T follicular helper cell (primary cell): ENCODE results near the gene HINT1.
A peak's percentile ranks its signal among the peaks of the same experiment; 100 is the strongest.
"Not testable (repeated sequence)": the region's sequence is repeated elsewhere in the genome, so short reads cannot be mapped to it uniquely, and the experiment has no call there.

Source experiments
- DNase-seq: peaks from one replicate; pipeline ENCODE4 v3.0.0-alpha.2; 2020; ENCODE audit warnings: low read depth

Gene HINT1

GRCh38 chr5:131170540-131171275 is 5.7 kb upstream of the HINT1 start, which contains the start of gene LYRM7:
LYRM7 (plus strand) TSS chr5:131170944; CDS start chr5:131171021, 77 bp downstream.
- DNase-seq: peak; percentile 95

- no peak for DNase-seq
Measured at GRCh38 chr5:131169810-131170539, 4.9 kb upstream of the HINT1 start.

- DNase-seq: no peak
Measured at GRCh38 chr5:131167615-131168014, 2.6 kb upstream of the HINT1 start.

GRCh38 chr5:131164191-131165118 is 601 bp downstream of the HINT1 start:
- DNase-seq: peak; percentile 48

- DNase-seq: no peak
Measured at GRCh38 chr5:131163276-131164119, 1.6 kb downstream of the HINT1 start.

- no peak for DNase-seq
Measured at GRCh38 chr5:131160134-131160533, 4.9 kb downstream of the HINT1 start.

GRCh38 chr5:131156957-131157356 is 8.1 kb downstream of the HINT1 start:
- no peak for DNase-seq

GRCh38 chr5:131156385-131156784 is 8.7 kb downstream of the HINT1 start:
- no peak for DNase-seq

GRCh38 chr5:131151216-131151615 is 13.8 kb downstream of the HINT1 start:
- no peak for DNase-seq

- DNase-seq: no peak
Measured at GRCh38 chr5:131150408-131150807, 14.6 kb downstream of the HINT1 start.

GRCh38 chr5:131148835-131149234 is 16.2 kb downstream of the HINT1 start:
- no peak for DNase-seq

GRCh38 chr5:131147258-131147657 is 17.8 kb downstream of the HINT1 start:
- DNase-seq: no peak

GRCh38 chr5:131142970-131143617 is 22.0 kb downstream of the HINT1 start:
- no peak for DNase-seq

- DNase-seq: no peak
Measured at GRCh38 chr5:131139321-131139720, 25.7 kb downstream of the HINT1 start.

GRCh38 chr5:131138406-131138805 is 26.6 kb downstream of the HINT1 start:
- DNase-seq: peak; percentile 3

GRCh38 chr5:131133091-131133490 is 32.0 kb downstream of the HINT1 start:
- DNase-seq: not testable (repeated sequence)

GRCh38 chr5:131129306-131129705 is 35.8 kb downstream of the HINT1 start:
- DNase-seq: no peak

GRCh38 chr5:131127244-131127643 is 37.8 kb downstream of the HINT1 start:
- not testable (repeated sequence) for DNase-seq

GRCh38 chr5:131114754-131115153 is 50.3 kb downstream of the HINT1 start:
- no peak for DNase-seq

- DNase-seq: no peak
Measured at GRCh38 chr5:131112424-131112823, 52.6 kb downstream of the HINT1 start.

- no peak for DNase-seq
Measured at GRCh38 chr5:131110256-131110594, 54.8 kb downstream of the HINT1 start.
